ENCODE measurements around the gene C1S. TPM values are rescaled to one million over a fixed set of nuclear protein-coding genes. Genes with fewer than 3 reads are reported as not detected.
A peak's percentile ranks its signal among the peaks of the same experiment; 100 is the strongest.

The C1S gene
- total RNA-seq, 1 donor from 2014 or later, result 541 TPM

DNA sequence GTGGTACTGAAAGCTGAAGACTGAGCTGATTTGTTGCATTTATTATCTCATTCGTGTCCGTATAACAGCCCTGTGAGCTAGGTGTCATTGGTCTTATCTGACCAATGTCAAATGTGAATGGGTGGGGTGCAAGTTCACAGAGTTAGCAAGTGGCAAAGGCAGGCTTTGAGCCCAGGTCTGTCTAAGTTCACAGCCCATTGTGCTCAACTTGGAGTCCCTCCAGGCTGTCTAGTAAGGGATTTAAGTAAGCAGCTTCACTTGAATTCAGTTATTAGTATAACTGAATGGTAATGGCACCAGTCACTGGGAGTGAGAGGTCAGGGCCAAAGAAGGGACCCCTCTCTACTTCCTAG, 8.5 kb downstream of the C1S start:
- H3K4me3 ChIP-seq, result no peak overlapping the region
- H3K9me3 ChIP-seq, result no peaks in the 10 kb centered on the region
- H3K4me1 ChIP-seq, result peaks cover 24% of the 10 kb centered on the region
- H3K27me3 ChIP-seq, result no peaks in the 10 kb centered on the region
- no peak for DNase-seq (ENCODE audit: extremely low spot score in 2 of 2)
- H3K27ac ChIP-seq, result no peak overlapping the region
- H3K36me3 ChIP-seq, result peaks cover 0 to 32% of the 10 kb centered on the region in 2 donors
- TF ChIP-seq, protein P1, sequence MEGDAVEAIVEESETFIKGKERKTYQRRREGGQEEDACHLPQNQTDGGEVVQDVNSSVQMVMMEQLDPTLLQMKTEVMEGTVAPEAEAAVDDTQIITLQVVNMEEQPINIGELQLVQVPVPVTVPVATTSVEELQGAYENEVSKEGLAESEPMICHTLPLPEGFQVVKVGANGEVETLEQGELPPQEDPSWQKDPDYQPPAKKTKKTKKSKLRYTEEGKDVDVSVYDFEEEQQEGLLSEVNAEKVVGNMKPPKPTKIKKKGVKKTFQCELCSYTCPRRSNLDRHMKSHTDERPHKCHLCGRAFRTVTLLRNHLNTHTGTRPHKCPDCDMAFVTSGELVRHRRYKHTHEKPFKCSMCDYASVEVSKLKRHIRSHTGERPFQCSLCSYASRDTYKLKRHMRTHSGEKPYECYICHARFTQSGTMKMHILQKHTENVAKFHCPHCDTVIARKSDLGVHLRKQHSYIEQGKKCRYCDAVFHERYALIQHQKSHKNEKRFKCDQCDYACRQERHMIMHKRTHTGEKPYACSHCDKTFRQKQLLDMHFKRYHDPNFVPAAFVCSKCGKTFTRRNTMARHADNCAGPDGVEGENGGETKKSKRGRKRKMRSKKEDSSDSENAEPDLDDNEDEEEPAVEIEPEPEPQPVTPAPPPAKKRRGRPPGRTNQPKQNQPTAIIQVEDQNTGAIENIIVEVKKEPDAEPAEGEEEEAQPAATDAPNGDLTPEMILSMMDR (IDR thresholded peaks at IDR 0.05), result no peak
- TF ChIP-seq POLR2AphosphoS5 (IDR thresholded peaks at IDR 0.05; ENCODE audit: insufficient read depth in 1 of 2, low read depth in 1 of 2) (no peak), POLR2A (IDR thresholded peaks at IDR 0.05) (no peak)
- intact Hi-C loops (cut with DNase I), result no loop called here

DNA sequence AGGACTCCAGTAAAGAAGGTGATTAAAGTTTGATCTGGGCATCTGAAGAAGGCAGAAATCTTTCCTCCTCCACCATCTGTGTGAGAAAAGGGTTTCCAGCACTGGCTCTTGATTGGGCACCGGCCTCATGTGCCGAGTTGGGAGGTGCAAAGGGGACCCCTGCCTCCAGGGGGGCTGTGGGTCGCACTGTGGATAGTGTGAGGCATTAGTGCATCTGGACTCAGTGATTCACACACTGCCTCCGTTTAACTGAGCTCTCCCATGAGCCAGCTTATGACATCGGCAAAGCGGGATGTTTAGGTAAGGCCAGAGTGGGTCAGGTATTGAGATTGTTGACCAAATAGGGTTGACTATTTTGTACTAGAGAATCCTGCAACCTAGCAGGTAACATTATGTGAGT, 8.9 kb downstream of the C1S start:
- H3K9me3 ChIP-seq, result no peaks in the 10 kb centered on the region
- H3K4me3 ChIP-seq, result no peak overlapping the region
- peaks cover 0 to 32% of the 10 kb centered on the region in 2 donors for H3K36me3 ChIP-seq
- DNase-seq (ENCODE audit: extremely low spot score in 2 of 2), result peak in 1 of 2 donors; percentile 64
- TF ChIP-seq POLR2A (IDR thresholded peaks at IDR 0.05), result no peak
- TF ChIP-seq POLR2AphosphoS5 (IDR thresholded peaks at IDR 0.05; ENCODE audit: insufficient read depth in 1 of 2, low read depth in 1 of 2), result no peak
- TF ChIP-seq, protein P1 (IDR thresholded peaks at IDR 0.05), result no peak
- H3K4me1 ChIP-seq, result peaks cover 24% of the 10 kb centered on the region
- intact Hi-C loops (cut with DNase I), result no loop called here
- H3K27ac ChIP-seq, result no peak overlapping the region
- no peaks in the 10 kb centered on the region for H3K27me3 ChIP-seq

DNA sequence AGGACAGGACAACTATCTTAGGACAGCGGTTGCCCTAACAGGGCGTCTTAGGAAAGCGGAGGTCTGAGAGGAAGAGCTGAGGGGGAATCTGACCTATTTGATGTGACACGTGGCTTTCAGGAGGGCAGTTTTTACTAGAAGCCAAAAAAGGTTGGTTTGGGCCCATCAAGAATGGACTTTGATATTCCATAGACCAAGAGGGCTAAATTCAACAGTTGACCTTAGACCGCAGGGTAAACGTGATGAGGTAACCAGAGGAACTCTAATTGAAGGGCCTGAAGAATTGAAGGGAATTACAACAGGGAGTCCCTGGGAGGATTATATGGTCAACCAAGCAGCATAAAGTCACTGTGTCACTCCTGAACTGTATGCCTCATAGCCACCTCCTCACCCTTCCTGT, 11.5 kb downstream of the C1S start:
- Histone ChIP-seq H3K27me3 (no peaks in the 10 kb centered on the region), H3K4me1 (peaks cover 25% of the 10 kb centered on the region), H3K9me3 (no peaks in the 10 kb centered on the region), H3K27ac (no peak overlapping the region), H3K4me3 (no peak overlapping the region), H3K36me3 (peaks cover 0 to 15% of the 10 kb centered on the region in 2 donors)
- TF ChIP-seq, protein P1 (IDR thresholded peaks at IDR 0.05), result no peak
- TF ChIP-seq POLR2A (IDR thresholded peaks at IDR 0.05), result no peak
- no peak for TF ChIP-seq POLR2AphosphoS5 (IDR thresholded peaks at IDR 0.05; ENCODE audit: insufficient read depth in 1 of 2, low read depth in 1 of 2)
- DNase-seq (ENCODE audit: extremely low spot score in 2 of 2), result no peak
- intact Hi-C loops (cut with DNase I), result no loop called here

DNA sequence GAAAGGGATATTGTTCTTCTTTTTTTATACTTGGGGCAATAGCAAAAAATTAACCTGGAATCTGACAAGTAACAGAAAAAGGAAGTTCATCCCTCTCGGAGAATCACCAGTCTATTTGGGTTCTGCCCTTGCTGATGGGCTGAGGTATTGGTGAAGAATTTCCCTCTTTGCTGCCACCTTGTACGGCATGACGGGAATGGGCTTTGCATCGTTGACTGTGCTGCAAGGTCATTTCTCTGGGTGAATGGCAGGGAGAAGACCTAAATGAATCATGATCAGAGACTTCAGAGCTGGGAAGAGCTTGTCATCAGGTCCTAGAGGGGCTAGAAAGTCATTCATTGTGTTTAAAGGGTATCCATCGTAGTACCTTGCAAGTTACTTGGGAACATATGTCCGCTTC, 12.0 kb downstream of the C1S start:
- peaks cover 19% of the 10 kb centered on the region for H3K4me1 ChIP-seq
- TF ChIP-seq POLR2AphosphoS5 (IDR thresholded peaks at IDR 0.05; ENCODE audit: insufficient read depth in 1 of 2, low read depth in 1 of 2), result no peak
- TF ChIP-seq POLR2A (IDR thresholded peaks at IDR 0.05), result no peak
- TF ChIP-seq, protein P1 (IDR thresholded peaks at IDR 0.05), result no peak
- intact Hi-C loops (cut with DNase I), result no loop called here
- H3K9me3 ChIP-seq, result no peaks in the 10 kb centered on the region
- H3K27me3 ChIP-seq, result no peaks in the 10 kb centered on the region
- DNase-seq (ENCODE audit: extremely low spot score in 2 of 2), result no peak
- H3K27ac ChIP-seq, result no peak overlapping the region
- no peak overlapping the region for H3K4me3 ChIP-seq
- peaks cover 0 to 12% of the 10 kb centered on the region in 2 donors for H3K36me3 ChIP-seq

DNA sequence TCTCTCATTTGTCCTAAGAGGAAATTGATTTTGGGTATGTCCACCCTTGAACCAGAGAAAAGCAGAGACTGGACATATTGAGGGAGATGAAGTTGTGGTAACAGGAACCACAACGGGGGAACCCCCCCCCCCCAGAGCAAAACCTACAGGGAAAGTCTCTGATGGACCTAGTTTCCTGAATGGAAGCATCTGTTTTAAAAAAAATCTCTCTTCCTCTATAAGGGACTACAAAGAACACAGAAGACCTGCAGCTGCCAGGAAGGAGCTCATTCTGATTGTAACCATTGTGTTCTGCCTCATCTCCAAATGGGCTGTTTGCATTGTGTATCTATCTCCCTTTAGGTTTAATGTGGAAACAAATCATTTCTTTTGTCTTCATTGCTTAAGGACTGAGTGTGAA, 13.4 kb downstream of the C1S start:
- Histone ChIP-seq H3K4me3 (no peak overlapping the region), H3K9me3 (no peaks in the 10 kb centered on the region), H3K27me3 (no peaks in the 10 kb centered on the region), H3K4me1 (peaks cover 16% of the 10 kb centered on the region), H3K27ac (no peak overlapping the region), H3K36me3 (peaks cover 0 to 6% of the 10 kb centered on the region in 2 donors)
- TF ChIP-seq POLR2AphosphoS5 (IDR thresholded peaks at IDR 0.05; ENCODE audit: insufficient read depth in 1 of 2, low read depth in 1 of 2) (no peak), POLR2A (IDR thresholded peaks at IDR 0.05) (no peak)
- TF ChIP-seq, protein P1 (IDR thresholded peaks at IDR 0.05), result no peak
- intact Hi-C loops (cut with DNase I), result no loop called here
- no peak for DNase-seq (ENCODE audit: extremely low spot score in 2 of 2)

Data from vagina (tissue), 2 donors.